IMR-90 (cell line): ENCODE measurements around the gene COX10. TPM values are rescaled to one million over a fixed set of nuclear protein-coding genes. Genes with fewer than 3 reads are reported as not detected.

Source experiments
- ATAC-seq: fragments of 200-7000 bp; cut with Tn5 transposase; 2 replicates; pipeline ENCODE4 v1.9.1; 2020; ENCODE audit warnings: low read depth, mild to moderate bottlenecking, moderate library complexity
- BruUV-seq: library from RNA; stranded (reverse); fragments of 400-500 nt; replicated peaks from 2 replicates; lab custom pipeline; 2021; lab: Mats Ljungman, UMichigan
- CTCF ChIA-PET: fragments of 300-600 bp; formaldehyde crosslinking; extraction: SDS; loops from one replicate; lab custom pipeline; 2021; ENCODE audit warnings: antibody characterized with exemption; lab: Yijun Ruan, JAX
- POLR2A ChIA-PET: fragments of 300-600 bp; sonication (Branson Sonifier 250); formaldehyde crosslinking; loops from one replicate; lab custom pipeline; 2022; ENCODE audit warnings: antibody characterized with exemption; ENCODE audit not compliant: unreplicated experiment; lab: Charles Lee
- DNase-seq: peaks from one replicate; pipeline ENCODE4 v3.0.0; 2013
- H2AFZ ChIP-seq: replicated peaks from 2 replicates; pipeline ENCODE3; 2013; ENCODE audit warnings: low read length, mild to moderate bottlenecking; ENCODE audit not compliant: poor library complexity
- H2AK5ac ChIP-seq: 2 replicates; pipeline ENCODE4 v1.6.1; 2013; ENCODE audit warnings: low read depth, low read length, inconsistent platforms
- H2AK9ac ChIP-seq: replicated peaks from 2 replicates; pipeline ENCODE3; 2013; ENCODE audit warnings: mild to moderate bottlenecking, low read depth, low read length, moderate library complexity; ENCODE audit not compliant: poor library complexity
- H2BK120ac ChIP-seq: 2 replicates; pipeline ENCODE4 v1.6.1; 2013; ENCODE audit warnings: low read depth, low read length, inconsistent platforms
- H2BK15ac ChIP-seq: 3 replicates; pipeline ENCODE4 v1.6.1; 2013; ENCODE audit warnings: low read depth, low read length, inconsistent platforms
- H2BK20ac ChIP-seq: 2 replicates; pipeline ENCODE4 v1.6.1; 2013; ENCODE audit warnings: low read depth, mild to moderate bottlenecking, inconsistent platforms, low read length, moderate library complexity
- H2BK5ac ChIP-seq: 2 replicates; pipeline ENCODE4 v1.6.1; 2013; ENCODE audit warnings: mild to moderate bottlenecking, low read depth, low read length, inconsistent platforms; ENCODE audit not compliant: poor library complexity, severe bottlenecking
- H3K14ac ChIP-seq: replicated peaks from 2 replicates; pipeline ENCODE4 v1.6.1; 2013; ENCODE audit warnings: low read depth, low read length, inconsistent platforms
- H3K18ac ChIP-seq: 2 replicates; pipeline ENCODE4 v1.6.1; 2013; ENCODE audit warnings: low read depth, low read length, control low read depth
- H3K23ac ChIP-seq: 2 replicates; pipeline ENCODE4 v1.6.1; 2013; ENCODE audit warnings: low read depth, low read length, inconsistent platforms
- H3K27ac ChIP-seq: 2 replicates; pipeline ENCODE4 v1.5.1; 2013; ENCODE audit warnings: mild to moderate bottlenecking, control low read depth, low read length; ENCODE audit not compliant: insufficient read depth
- H3K27me3 ChIP-seq: 2 replicates; pipeline ENCODE4 v1.6.1; 2013; ENCODE audit warnings: low read length; ENCODE audit not compliant: control insufficient read depth, insufficient read depth
- H3K36me3 ChIP-seq: 2 replicates; pipeline ENCODE4 v1.6.1; 2013; ENCODE audit warnings: low read length, mixed read lengths; ENCODE audit not compliant: control insufficient read depth, insufficient read depth
- H3K4ac ChIP-seq: 2 replicates; pipeline ENCODE4 v1.6.1; 2013; ENCODE audit warnings: low read depth, low read length, inconsistent platforms
- H3K4me1 ChIP-seq: 2 replicates; pipeline ENCODE4 v1.6.1; 2013; ENCODE audit warnings: low read length, mixed read lengths; ENCODE audit not compliant: control insufficient read depth, insufficient read depth
- H3K4me2 ChIP-seq: 2 replicates; pipeline ENCODE4 v1.6.1; 2013; ENCODE audit warnings: low read depth, mild to moderate bottlenecking, control low read depth, low read length, moderate library complexity
- H3K4me3 ChIP-seq: 2 replicates; pipeline ENCODE4 v1.5.1; 2013; ENCODE audit warnings: low read depth, mild to moderate bottlenecking, control low read depth, low read length, moderate library complexity; ENCODE audit not compliant: insufficient read depth
- H3K56ac ChIP-seq: 2 replicates; pipeline ENCODE4 v1.6.1; 2013; ENCODE audit warnings: low read length, inconsistent platforms; ENCODE audit not compliant: insufficient read depth; ENCODE audit errors: extremely low read depth
- H3K79me1 ChIP-seq, 2 experiments: 2 replicates each; pipeline ENCODE4 v1.6.1; 2013; ENCODE audit warnings: low read length in 2 of 2, inconsistent platforms in 1 of 2, low read depth in 1 of 2
- H3K9ac ChIP-seq: 2 replicates; pipeline ENCODE4 v1.6.1; 2013; ENCODE audit warnings: low read depth, low read length, control low read depth
- H3K9me1 ChIP-seq: 2 replicates; pipeline ENCODE4 v1.6.1; 2013; ENCODE audit warnings: low read length, inconsistent platforms; ENCODE audit not compliant: insufficient read depth
- H3K9me3 ChIP-seq: 2 replicates; pipeline ENCODE4 v1.6.1; 2013; ENCODE audit warnings: low read length; ENCODE audit not compliant: control insufficient read depth, insufficient read depth
- H4K20me1 ChIP-seq: 2 replicates; pipeline ENCODE4 v1.6.1; 2013; ENCODE audit warnings: low read length, inconsistent platforms; ENCODE audit not compliant: insufficient read depth
- H4K5ac ChIP-seq: 2 replicates; pipeline ENCODE4 v1.6.1; 2013; ENCODE audit warnings: mild to moderate bottlenecking, low read depth, low read length, control low read depth
- H4K8ac ChIP-seq, 2 experiments: 2 replicates each; pipeline ENCODE4 v1.6.1; 2013; ENCODE audit warnings: low read depth in 2 of 2, low read length in 2 of 2, control low read depth in 1 of 2, inconsistent platforms in 1 of 2
- H4K91ac ChIP-seq: 2 replicates; pipeline ENCODE4 v1.6.1; 2013; ENCODE audit warnings: low read depth, low read length, inconsistent platforms; ENCODE audit not compliant: insufficient read depth
- BHLHE40 ChIP-seq: fragments of 150-350 bp; IDR thresholded peaks from 2 replicates; pipeline ENCODE4 v1.6.1; 2016; ENCODE audit warnings: mild to moderate bottlenecking, low read depth, low read length
- CEBPB ChIP-seq: IDR thresholded peaks from 2 replicates; pipeline ENCODE4 v1.6.1; 2012; ENCODE audit warnings: low read depth, low read length, improper control_type of control experiment
- MAFK ChIP-seq: IDR thresholded peaks from 2 replicates; pipeline ENCODE4 v1.6.1; 2012; ENCODE audit warnings: low read depth, low read length, improper control_type of control experiment
- MXI1 ChIP-seq: IDR thresholded peaks from 2 replicates; pipeline ENCODE4 v1.6.1; 2012; ENCODE audit warnings: low read depth, mild to moderate bottlenecking, low read length, moderate library complexity, borderline replicate concordance
- NFE2L2 ChIP-seq: fragments of 150-350 bp; IDR thresholded peaks from 2 replicates; pipeline ENCODE4 v1.6.1; 2016; ENCODE audit warnings: low read depth, mild to moderate bottlenecking, low read length
- POLR2A ChIP-seq: IDR thresholded peaks from 2 replicates; pipeline ENCODE4 v1.6.1; 2012; ENCODE audit warnings: mild to moderate bottlenecking, low read depth, low read length
- RAD21 ChIP-seq: IDR thresholded peaks from 2 replicates; pipeline ENCODE4 v1.6.1; 2012; ENCODE audit warnings: low read length, improper control_type of control experiment
- RFX5 ChIP-seq: IDR thresholded peaks from 2 replicates; pipeline ENCODE4 v1.8.0; 2012; ENCODE audit warnings: low read depth, mild to moderate bottlenecking, low read length, moderate library complexity
- SMC3 ChIP-seq: fragments of 150-350 bp; IDR thresholded peaks from 2 replicates; pipeline ENCODE4 v1.6.1; 2016; ENCODE audit warnings: low read depth, mild to moderate bottlenecking, antibody characterized with exemption, low read length, moderate library complexity
- WGBS, 2 experiments: methylation state at CpG; one replicate each; pipeline versions ENCODE4 v1.1.5 to v1.1.7; 2013; ENCODE audit warnings: missing lambda C conversion rate in 2 of 2; ENCODE audit not compliant: insufficient read length in 1 of 2; ENCODE audit errors: extremely low coverage in 2 of 2; 5-methylcytosine and 5-hydroxymethylcytosine counted together
- dilution Hi-C: fragments of 300-500 bp; cut with HindIII; formaldehyde crosslinking; loops from one replicate; pipeline ENCODE4 v1.14.3; 2018; ENCODE audit warnings: low sequenced_read_pairs; ENCODE audit not compliant: unreplicated experiment
- in situ Hi-C: fragments of 300-500 bp; cut with MboI; formaldehyde crosslinking; loops from 3 replicates; pipeline ENCODE4 v1.14.3; 2019; ENCODE audit warnings: low sequenced_read_pairs, inconsistent platforms, mixed read lengths
- intact Hi-C: fragments of 100-400 bp; cut with micrococcal nuclease; formaldehyde crosslinking; loops from 2 replicates; pipeline ENCODE4 v1.10.0; 2022
- polyA plus RNA-seq, 3 experiments: library from polyadenylated mRNA; depleted of rRNA; stranded (reverse); fragments of >200 nt; gene quantifications; 2 replicates each; pipeline ENCODE4 v1.2.3, GENCODE V29; 2012; ENCODE audit warnings: low replicate concordance in 1 of 3
- total RNA-seq: library from RNA; depleted of rRNA; stranded (reverse); fragments of >200 nt; gene quantifications from 2 replicates; pipeline ENCODE4 v1.2.3, GENCODE V29; 2012
- TF ChIP-seq, protein P1 (sequence below): conservative IDR thresholded peaks from 2 replicates; pipeline ENCODE4 v1.5.1; 2012; ENCODE audit warnings: mild to moderate bottlenecking, low read depth, low read length, improper control_type of control experiment

Gene COX10
- total and polyA plus RNA-seq, 2 of the 4 experiments (the other 2 are of a cell fraction), result 15.4 to 16.1 TPM

DNA sequence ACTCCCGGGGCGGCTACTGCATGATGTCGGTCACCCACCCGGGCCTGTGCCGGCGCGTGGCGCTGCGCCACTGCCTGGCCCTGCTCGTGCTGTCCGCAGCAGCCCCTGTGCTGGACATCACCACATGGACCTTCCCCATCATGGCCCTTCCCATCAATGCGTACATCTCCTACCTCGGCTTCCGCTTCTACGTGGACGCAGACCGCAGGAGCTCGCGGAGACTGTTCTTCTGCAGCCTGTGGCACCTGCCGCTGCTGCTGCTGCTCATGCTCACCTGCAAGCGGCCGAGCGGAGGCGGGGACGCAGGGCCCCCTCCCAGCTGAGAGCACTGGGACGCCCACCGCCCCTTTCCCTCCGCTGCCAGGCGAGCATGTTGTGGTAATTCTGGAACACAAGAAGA, 137.6 kb downstream of the COX10 start:
- Histone ChIP-seq H3K27me3 (no peaks in the 10 kb centered on the region), H2BK15ac (no peak overlapping the region), H3K79me1 (no peaks in the 10 kb centered on the region; a peak in 1 of 4 replicates), H2AK9ac (no peak overlapping the region), H4K91ac (no peak overlapping the region), H4K20me1 (no peaks in the 10 kb centered on the region), H3K23ac (no peak overlapping the region), H2BK120ac (no peak overlapping the region), H3K4ac (no peak overlapping the region), H3K56ac (no peak overlapping the region), H2BK5ac (no peak overlapping the region), H3K18ac (no peak overlapping the region), H3K4me2 (no peak overlapping the region), H4K5ac (no peak overlapping the region), H2BK20ac (no peak overlapping the region), H2AK5ac (no peak overlapping the region), H3K9ac (no peak overlapping the region), H3K36me3 (peaks cover 8% of the 10 kb centered on the region), H3K4me1 (no peaks in the 10 kb centered on the region), H3K4me3 (no peak overlapping the region), H2AFZ (no peak overlapping the region), H3K14ac (no peak overlapping the region), H3K9me1 (peaks cover 8% of the 10 kb centered on the region; the same call in 1 of the 2 replicates), H3K27ac (no peak overlapping the region), H4K8ac (no peak overlapping the region), H3K9me3 (peaks cover 2% of the 10 kb centered on the region; the same call in 1 of the 2 replicates)
- WGBS, 2 experiments, result 99% methylated on average over 18 of the region's 29 CpGs; no CpG with 5 or more reads in 1 of the 2 experiments
- ATAC-seq, result no peak
- in situ Hi-C loops (no loop called here), dilution Hi-C loops (no loop called here), intact Hi-C loops (no loop called here)
- no peak for TF ChIP-seq SMC3
- no peak for TF ChIP-seq CEBPB
- TF ChIP-seq, protein P1, sequence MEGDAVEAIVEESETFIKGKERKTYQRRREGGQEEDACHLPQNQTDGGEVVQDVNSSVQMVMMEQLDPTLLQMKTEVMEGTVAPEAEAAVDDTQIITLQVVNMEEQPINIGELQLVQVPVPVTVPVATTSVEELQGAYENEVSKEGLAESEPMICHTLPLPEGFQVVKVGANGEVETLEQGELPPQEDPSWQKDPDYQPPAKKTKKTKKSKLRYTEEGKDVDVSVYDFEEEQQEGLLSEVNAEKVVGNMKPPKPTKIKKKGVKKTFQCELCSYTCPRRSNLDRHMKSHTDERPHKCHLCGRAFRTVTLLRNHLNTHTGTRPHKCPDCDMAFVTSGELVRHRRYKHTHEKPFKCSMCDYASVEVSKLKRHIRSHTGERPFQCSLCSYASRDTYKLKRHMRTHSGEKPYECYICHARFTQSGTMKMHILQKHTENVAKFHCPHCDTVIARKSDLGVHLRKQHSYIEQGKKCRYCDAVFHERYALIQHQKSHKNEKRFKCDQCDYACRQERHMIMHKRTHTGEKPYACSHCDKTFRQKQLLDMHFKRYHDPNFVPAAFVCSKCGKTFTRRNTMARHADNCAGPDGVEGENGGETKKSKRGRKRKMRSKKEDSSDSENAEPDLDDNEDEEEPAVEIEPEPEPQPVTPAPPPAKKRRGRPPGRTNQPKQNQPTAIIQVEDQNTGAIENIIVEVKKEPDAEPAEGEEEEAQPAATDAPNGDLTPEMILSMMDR, result no peak
- no peak for TF ChIP-seq NFE2L2
- TF ChIP-seq RAD21, result no peak
- no peak for TF ChIP-seq POLR2A
- TF ChIP-seq BHLHE40, result no peak
- no peak for TF ChIP-seq MAFK
- no peak for TF ChIP-seq RFX5
- no peak for TF ChIP-seq MXI1
- ChIA-PET POLR2A (no interaction called here), CTCF (no interaction called here)
- BruUV-seq, result no TSS peak
- no peak for DNase-seq
